ENCODE results near the gene STK11. TPM values are rescaled to one million over a fixed set of nuclear protein-coding genes. Genes with fewer than 3 reads are reported as not detected.

The STK11 gene
- total RNA-seq, 4 donors from 2014 or later, result 91.5 to 194 (median 149) TPM

DNA sequence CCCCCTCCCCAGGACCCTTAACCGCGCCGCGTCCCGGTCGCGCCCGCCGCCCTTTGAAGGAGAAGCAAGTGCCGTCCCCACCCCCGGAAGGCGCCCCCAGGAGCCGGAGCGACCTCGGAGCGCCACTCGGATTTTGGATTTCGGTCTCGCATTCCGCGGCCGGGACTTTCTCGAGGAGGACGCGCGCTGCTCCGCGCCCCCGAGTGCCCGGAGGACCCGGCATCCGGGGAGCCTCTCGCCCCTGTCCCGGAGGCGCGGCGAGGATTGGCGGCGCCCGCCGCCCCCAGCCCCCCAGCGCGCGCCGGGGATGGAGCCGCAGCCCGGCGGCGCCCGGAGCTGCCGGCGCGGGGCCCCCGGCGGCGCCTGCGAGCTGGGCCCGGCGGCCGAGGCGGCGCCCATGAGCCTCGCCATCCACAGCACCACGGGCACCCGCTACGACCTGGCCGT is 44.4 kb downstream of the STK11 start:
- Histone ChIP-seq H3K27me3 (no peaks in the 10 kb centered on the region), H3K4me3 (peak overlapping the region; percentile 69 to 87 (median 84)), H3K27ac (peak overlapping the region; percentile 94 to 99 (median 96)), H3K36me3 (peaks cover 0 to 23% of the 10 kb centered on the region in 2 donors), H3K4me1 (peaks cover 51 to 67% of the 10 kb centered on the region in 2 donors), H3K9me3 (no peaks in the 10 kb centered on the region)
- in situ Hi-C loops (cut with MboI; ENCODE audit: low sequenced_read_pairs in 4 of 4) (no loop called here), intact Hi-C loops (cut with DNase I; ENCODE audit: low total_unique reads) (loop anchor here (1.0 to 10.0 kb wide), 3 partner anchors 11 to 915 kb away; partner anchors contain the start of gene DOT1L)
- DNase-seq, result no peak
- no peak for ATAC-seq
- TF ChIP-seq, protein P1, sequence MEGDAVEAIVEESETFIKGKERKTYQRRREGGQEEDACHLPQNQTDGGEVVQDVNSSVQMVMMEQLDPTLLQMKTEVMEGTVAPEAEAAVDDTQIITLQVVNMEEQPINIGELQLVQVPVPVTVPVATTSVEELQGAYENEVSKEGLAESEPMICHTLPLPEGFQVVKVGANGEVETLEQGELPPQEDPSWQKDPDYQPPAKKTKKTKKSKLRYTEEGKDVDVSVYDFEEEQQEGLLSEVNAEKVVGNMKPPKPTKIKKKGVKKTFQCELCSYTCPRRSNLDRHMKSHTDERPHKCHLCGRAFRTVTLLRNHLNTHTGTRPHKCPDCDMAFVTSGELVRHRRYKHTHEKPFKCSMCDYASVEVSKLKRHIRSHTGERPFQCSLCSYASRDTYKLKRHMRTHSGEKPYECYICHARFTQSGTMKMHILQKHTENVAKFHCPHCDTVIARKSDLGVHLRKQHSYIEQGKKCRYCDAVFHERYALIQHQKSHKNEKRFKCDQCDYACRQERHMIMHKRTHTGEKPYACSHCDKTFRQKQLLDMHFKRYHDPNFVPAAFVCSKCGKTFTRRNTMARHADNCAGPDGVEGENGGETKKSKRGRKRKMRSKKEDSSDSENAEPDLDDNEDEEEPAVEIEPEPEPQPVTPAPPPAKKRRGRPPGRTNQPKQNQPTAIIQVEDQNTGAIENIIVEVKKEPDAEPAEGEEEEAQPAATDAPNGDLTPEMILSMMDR (IDR thresholded peaks at IDR 0.05 in 4 of 5, conservative IDR thresholded peaks at IDR 0.05 in 1 of 5), result peak in 1 of 5 experiments; percentile 9
- no peak for TF ChIP-seq POLR2A (IDR thresholded peaks at IDR 0.05)

DNA sequence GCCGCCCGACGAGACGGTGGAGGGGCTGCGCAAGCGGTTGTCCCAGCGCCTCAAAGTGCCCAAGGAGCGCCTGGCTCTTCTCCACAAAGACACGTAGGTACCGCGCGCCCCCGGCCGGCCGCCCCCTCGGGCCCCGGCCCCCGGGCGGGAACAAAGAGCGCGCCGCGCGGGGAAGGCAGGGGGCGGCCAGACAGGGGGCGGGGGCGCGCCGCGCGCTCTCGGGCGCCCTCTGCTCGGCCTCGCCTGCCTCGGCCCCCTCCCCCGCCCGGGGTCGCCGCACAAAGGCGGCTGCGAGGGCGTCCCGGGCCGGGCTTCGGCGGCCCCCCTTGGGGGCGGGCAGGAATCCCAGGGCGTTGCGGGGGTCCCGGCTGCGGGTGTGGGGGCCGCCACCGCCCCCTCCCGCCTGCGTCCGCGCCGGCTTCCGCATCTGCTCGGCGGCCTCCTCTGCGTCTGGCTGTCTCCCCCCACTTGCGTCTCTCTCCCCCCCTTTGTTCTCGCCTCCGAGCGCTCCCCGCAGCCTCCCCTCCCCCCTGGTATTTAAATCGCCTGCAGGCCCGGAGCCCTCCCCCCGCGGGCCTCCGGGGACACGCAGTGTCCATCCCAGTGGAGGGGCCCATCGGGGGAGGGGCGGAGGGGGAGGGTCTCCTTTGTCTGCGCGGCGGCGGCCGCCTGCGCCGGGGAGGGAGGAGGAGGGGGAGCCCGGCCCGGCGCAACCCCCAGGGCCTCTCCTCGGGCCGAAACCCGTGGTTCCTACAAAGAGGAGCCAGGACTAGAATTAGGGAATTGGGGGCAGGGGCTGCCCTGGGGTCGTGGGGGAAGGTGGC is 45.1 kb downstream of the STK11 start:
- in situ Hi-C loops (cut with MboI; ENCODE audit: low sequenced_read_pairs in 4 of 4) (no loop called here), intact Hi-C loops (cut with DNase I; ENCODE audit: low total_unique reads) (no loop called here)
- Histone ChIP-seq H3K27me3 (no peaks in the 10 kb centered on the region), H3K36me3 (peaks cover 0 to 29% of the 10 kb centered on the region in 2 donors), H3K27ac (peak overlapping the region; percentile 94 to 99 (median 96)), H3K9me3 (no peaks in the 10 kb centered on the region), H3K4me1 (peaks cover 48 to 66% of the 10 kb centered on the region in 2 donors), H3K4me3 (peak overlapping the region; percentile 69 to 85 (median 84))
- TF ChIP-seq, protein P1 (IDR thresholded peaks at IDR 0.05 in 4 of 5, conservative IDR thresholded peaks at IDR 0.05 in 1 of 5), result no peak
- TF ChIP-seq POLR2A (IDR thresholded peaks at IDR 0.05), result no peak
- peak in 1 of 2 donors; percentile 59 for DNase-seq
- ATAC-seq, result no peak

DNA sequence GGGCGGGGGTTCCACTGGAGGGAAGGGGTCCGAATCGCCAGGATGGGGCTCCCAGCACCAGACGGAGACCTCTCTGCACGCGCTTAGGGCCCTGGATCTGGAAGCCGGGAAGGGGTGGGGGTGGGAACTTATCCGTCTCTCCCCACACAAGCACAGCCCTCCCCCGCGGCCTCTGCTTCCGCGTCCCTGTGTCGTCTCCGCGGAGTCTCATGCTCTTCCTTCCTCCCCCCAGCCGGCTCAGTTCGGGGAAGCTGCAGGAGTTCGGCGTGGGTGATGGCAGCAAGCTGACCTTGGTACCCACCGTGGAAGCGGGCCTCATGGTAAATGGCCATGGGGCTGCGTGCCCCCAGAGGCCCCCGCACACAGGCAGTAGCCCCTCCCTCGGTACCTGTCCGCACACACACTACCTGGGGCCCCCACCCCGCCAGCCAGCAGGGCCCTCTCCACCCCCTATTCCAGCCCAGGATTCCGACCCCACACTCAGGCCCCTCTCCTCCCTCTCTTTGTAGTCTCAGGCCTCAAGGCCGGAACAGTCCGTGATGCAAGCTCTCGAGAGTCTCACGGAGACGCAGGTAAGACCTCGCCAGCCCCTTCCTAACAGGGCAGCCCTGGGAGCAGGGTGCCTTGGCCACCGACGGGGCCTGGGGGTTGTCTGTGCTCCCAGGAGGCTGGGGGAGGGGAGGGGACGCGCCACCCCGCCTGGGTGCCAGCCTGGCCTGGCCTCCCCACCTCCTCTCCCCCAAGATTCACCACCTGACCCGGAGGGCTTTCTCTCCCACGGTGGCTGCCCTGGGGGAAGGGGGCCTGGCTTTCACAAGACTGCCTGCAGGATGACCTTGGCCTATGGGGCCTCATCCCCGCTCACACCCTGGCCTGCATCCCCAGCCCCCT is 46.0 kb downstream of the STK11 start:
- peak in 1 of 2 donors; percentile 24 for TF ChIP-seq POLR2A (IDR thresholded peaks at IDR 0.05)
- TF ChIP-seq, protein P1 (IDR thresholded peaks at IDR 0.05 in 4 of 5, conservative IDR thresholded peaks at IDR 0.05 in 1 of 5), result no peak

DNA sequence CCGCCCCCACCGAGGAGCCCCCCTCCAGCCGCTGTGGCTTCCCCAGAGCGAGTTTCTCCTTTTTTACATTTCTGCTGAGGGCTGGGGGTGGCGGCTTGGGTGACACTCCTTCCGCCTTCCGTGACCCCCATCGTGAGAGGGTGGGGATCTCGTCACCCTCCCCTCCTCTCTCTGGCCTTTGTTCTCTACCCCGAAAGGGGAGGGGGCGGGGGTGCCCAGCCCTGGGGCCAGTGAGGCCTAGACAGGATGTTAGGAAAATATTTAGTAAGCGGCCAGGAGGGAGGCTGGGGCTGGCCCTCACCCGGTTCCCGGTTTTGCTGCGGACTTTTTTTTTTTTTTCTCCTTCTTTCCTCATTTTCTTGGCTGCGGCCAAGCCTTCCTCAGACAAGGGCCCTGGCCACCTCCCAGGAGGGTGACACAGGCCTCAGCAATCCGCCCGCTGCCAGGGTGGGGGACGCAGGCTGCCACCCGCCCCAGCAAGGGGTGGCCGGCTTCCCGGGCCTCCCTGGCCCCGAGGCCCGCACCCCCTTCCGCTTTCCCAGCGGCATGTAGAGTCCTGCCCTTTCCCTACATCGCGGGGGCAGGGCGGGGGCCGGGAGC is 46.7 kb downstream of the STK11 start:
- peaks cover 0 to 46% of the 10 kb centered on the region in 2 donors for H3K36me3 ChIP-seq
- intact Hi-C loops (cut with DNase I; ENCODE audit: low total_unique reads), result no loop called here

More for the DNA sequence above, 46.0 kb downstream of the STK11 start:
- intact Hi-C loops (cut with DNase I; ENCODE audit: low total_unique reads), result no loop called here
- in situ Hi-C loops (cut with MboI; ENCODE audit: low sequenced_read_pairs in 4 of 4), result no loop called here
- peaks cover 0 to 38% of the 10 kb centered on the region in 2 donors for H3K36me3 ChIP-seq
- no peaks in the 10 kb centered on the region for H3K9me3 ChIP-seq
- peak; percentile 61 to 79 for DNase-seq
- H3K27ac ChIP-seq, result peak overlapping the region; percentile 94 to 99 (median 96)
- H3K4me3 ChIP-seq, result peak overlapping the region; percentile 69 to 85 (median 84)
- no peaks in the 10 kb centered on the region for H3K27me3 ChIP-seq
- no peak for ATAC-seq
- peaks cover 48 to 64% of the 10 kb centered on the region in 2 donors for H3K4me1 ChIP-seq

More for the DNA sequence above, 46.7 kb downstream of the STK11 start:
- DNase-seq (peak; percentile 80 to 93), ATAC-seq (peak; percentile 1 to 11)
- TF ChIP-seq POLR2A (IDR thresholded peaks at IDR 0.05), result peak in 1 of 2 donors; percentile 5
- TF ChIP-seq, protein P1 (IDR thresholded peaks at IDR 0.05 in 4 of 5, conservative IDR thresholded peaks at IDR 0.05 in 1 of 5), result no peak
- Histone ChIP-seq H3K4me3 (peak overlapping the region; percentile 69 to 85 (median 84)), H3K4me1 (peaks cover 40 to 58% of the 10 kb centered on the region in 2 donors), H3K27ac (peak overlapping the region; percentile 94 to 99 (median 96)), H3K27me3 (no peaks in the 10 kb centered on the region), H3K9me3 (no peaks in the 10 kb centered on the region)
- in situ Hi-C loops (cut with MboI; ENCODE audit: low sequenced_read_pairs in 4 of 4), result no loop called here

Measured in gastrocnemius medialis (tissue), 4 donors.